Activated CD4-positive, CD25-positive, alpha-beta regulatory T cell treated with anti-CD3 and anti-CD28 coated beads, Interleukin-2, amount 50 U/mL, for 16 hours (primary cell): ENCODE data around the gene KCNMA1.

ENCODE experiments used
- DNase-seq: peaks from one replicate; pipeline ENCODE4 v3.0.0-alpha.2; 2020; ENCODE audit warnings: low read depth, low spot score

The KCNMA1 gene

GRCh38 chr10:76946270-76946669 lies 691.3 kb downstream of the KCNMA1 start:
- DNase-seq, result no peak

GRCh38 chr10:76945166-76945565 lies 692.4 kb downstream of the KCNMA1 start:
- DNase-seq, result no peak

DNA sequence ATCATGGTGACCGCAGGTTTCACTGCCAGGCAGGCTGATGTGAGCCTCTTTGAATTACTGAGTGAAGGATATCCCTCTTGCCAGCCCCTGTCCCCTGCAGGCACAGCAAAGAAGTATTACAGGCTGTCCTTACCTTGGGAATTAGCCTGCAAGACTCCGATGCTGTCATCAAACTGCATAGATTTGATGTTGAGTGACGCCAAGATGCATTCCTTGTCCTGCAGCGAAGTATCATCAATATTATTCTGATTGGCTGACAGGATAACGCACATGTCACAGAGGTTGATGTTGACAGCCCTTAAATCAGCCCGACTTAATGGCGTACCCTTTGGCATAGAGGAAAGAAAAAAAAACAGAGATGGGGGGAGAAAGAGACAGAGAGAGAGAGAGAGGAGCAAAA lies 693.0 kb downstream of the KCNMA1 start:
- DNase-seq, result no peak

DNA sequence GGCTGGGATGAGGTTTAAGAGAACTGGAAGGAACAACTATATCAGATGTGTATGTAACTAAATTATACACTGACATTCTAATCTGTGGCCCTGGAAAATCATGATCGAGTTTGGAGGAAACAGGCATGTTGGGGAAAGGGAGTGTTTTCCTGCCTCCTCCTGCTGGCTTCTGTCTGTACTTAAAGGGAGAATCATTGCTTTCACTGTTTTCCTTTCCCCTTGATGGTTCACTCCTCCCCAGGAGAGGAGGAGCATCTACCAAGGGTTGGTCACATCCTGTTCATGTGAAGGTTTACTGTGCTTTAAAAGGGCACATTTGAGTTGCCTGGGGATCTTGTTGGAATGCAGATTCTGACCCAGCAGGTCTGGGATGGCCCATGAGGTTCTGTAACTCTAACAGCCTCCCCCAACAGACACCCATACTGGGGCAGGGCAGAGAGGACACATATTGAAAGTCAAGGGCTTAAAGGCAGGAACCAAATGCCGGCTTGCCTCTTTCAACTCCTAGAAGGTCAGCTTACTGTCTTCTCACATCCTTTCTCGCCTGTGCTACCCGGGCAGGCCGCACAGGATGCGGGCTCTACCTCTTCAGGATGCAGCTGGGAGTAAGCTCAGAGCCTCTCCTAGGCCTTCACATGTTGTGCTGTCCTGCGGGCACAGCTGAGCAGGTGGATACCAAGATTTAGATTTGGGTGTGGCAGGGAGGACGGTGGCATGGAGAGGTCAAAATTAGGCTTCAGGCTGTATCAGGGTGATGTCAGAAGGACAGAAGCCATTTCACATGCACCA lies 694.8 kb downstream of the KCNMA1 start:
- DNase-seq, result no peak

GRCh38 chr10:76939933-76940468 lies 697.6 kb downstream of the KCNMA1 start:
- DNase-seq, result no peak

GRCh38 chr10:76937181-76937600 lies 700.4 kb downstream of the KCNMA1 start:
- no peak for DNase-seq

DNA sequence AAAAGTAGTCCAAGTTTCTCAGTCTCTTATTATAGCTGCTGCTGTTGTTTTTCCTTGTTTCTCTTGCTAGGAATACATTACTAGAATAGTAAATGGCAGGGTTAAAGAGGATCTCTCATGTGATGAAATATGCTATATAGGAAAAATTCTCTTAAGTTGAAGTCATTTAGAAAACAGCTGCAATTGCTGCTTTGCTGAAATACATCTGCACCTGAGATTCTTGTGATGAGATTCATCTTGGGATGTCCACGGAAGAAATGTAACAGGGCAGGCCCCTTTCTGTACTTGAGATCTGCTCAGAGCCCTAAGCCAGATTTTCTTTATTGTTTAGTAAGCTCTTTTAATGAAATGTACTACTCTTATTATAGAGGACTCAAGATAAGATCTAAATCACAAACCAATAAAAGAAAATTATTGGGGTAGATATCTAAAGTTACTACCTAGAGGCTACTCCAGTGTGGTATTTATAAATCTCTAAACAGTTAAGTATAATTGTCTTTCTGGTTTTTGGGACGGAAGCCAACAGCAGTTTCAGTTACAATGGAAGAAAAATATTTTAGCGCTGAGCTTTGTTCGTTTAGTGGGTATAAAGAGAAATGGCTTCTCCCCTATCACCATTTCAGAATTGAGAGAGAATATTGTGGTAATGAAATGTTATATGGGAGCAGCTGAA lies 701.5 kb downstream of the KCNMA1 start:
- no peak for DNase-seq

GRCh38 chr10:76928565-76928964 lies 709.0 kb downstream of the KCNMA1 start:
- DNase-seq, result no peak

- DNase-seq, result no peak
Measured at GRCh38 chr10:76925636-76926405, 711.8 kb downstream of the KCNMA1 start.

DNA sequence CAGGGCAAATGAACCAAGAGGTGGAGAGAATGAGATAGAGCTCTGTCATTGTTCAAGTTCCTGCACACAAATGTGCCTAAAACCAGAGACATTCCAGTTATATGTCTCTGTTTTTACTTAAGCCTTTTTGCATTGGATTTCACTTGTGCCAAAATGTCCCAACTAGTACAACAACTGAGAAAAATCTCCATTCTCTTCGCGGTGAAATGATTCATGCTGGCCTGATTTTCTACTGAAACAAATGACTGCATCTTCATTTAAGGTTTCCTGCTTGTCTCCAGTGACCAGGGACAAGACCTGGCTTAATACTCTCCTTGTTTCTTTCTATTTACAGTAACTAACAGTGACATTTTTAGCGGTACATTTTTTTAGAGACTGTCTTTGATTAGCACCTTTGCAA lies 714.9 kb downstream of the KCNMA1 start:
- no peak for DNase-seq

- DNase-seq, result no peak
Measured at GRCh38 chr10:76921383-76922010, 716.1 kb downstream of the KCNMA1 start.

- DNase-seq, result no peak
Measured at GRCh38 chr10:76920581-76920980, 717.0 kb downstream of the KCNMA1 start.

DNA sequence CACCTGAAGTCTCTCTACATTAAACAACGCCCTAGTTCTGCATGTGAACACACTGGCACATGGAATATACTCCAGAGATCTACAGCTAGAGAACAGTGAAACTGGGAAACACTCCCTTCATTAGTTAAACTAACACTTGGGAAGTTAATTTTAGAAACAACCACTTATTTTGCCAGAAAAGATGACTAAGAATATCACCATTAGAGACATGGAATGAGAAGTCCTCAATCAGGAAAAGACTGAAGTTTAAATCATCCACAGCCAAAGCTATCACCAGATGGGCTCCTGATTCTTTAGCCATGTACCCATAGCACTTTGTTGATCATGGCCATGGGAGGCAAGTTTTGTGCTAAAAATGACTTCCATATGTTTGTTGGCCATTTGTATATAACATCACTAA lies 719.5 kb downstream of the KCNMA1 start:
- no peak for DNase-seq

DNA sequence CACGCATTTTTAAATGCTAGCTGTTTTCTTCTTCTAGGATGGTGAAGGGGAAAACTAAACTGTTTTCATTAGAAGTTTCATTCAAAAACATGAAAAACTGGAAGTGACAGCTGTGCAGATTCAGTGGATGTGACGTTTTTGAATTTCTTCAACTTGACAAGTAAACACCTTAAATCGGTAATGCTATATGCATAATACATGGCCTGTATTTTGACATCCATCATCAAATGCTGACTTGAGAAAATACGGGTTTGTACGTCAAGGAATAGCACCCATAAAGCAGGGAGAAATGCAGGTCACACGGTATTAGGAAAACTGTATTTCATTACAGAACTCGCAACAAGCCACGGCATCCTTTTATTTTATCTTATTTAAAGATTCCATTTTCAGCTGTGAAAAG lies 720.5 kb downstream of the KCNMA1 start:
- no peak for DNase-seq

DNA sequence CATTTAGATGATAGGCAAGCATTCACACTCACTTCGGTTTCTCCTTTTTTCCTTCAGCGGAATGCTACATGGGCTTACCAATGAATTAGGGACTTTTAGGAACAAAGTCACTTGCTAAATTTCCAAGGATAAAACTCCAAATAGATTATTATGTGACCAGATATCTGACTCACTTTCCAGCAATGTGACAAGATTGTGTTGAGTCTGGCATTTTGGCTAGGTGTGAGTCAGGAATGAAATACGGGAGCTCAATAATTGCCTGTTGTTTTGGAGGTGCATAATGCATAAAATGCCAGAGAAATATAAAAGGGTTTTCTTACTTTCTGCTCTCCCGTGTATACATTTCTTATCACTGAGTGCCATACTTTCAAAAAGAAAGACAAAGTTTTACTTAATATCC lies 721.1 kb downstream of the KCNMA1 start:
- DNase-seq, result no peak

- DNase-seq, result no peak
Measured at GRCh38 chr10:76915316-76915715, 722.3 kb downstream of the KCNMA1 start.

- DNase-seq, result no peak
Measured at GRCh38 chr10:76911184-76911583, 726.4 kb downstream of the KCNMA1 start.

DNA sequence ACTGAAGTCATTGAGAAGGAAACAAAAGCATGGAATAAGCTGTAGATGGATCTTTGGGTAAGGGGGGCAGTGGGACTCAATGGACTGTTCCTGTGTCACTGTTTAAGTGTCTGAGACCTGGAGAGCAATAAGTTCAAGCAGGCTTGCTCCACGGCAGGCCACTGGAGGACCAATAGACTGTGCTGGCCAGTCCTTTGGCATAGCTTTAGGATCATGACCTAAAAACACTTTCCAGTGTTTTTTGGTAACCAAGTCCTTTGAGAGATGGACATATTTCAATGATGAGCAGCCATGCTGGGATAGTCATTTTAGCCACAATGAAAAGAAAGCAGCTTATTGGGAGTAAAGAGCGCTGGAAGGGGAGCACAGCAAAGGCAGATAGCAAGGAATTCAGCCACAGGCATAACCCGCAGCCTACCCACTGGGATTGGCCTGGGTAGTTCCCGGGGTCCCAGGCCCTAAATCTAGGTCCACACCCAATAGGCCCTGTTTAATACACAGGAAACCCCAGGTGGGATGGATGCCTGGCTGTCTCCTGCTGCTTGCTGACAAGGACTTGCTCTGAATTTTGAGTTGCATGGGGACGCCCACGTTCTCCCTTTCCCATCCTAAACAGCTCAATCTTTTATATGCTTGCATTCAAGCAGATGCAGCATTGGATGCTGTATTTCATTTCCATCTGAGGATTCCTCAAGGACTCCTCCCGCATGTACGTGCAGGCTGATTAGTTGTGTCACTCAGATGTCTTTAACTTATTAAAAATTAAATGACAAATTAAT lies 727.2 kb downstream of the KCNMA1 start:
- no peak for DNase-seq

GRCh38 chr10:76906256-76906655 lies 731.4 kb downstream of the KCNMA1 start:
- DNase-seq, result no peak

DNA sequence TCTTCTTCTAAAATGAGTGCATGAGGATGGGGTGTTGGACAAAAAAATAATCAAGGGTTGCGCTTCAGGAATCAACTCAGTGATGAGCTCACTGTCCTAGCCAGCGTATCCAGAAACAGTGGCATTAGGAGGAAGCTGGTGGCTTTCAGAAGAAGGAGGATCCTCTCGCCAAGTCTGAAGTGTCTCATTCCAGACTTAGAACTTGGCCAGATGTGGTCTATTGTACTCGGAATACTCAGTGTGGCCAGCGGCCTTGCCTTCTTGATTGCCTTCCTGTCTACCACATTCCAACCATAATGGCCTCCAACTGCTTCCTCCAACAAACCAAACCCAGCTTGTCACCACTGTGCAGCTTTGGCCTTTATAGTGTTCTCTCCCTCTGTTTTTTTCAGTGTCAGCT lies 732.4 kb downstream of the KCNMA1 start:
- no peak for DNase-seq

DNA sequence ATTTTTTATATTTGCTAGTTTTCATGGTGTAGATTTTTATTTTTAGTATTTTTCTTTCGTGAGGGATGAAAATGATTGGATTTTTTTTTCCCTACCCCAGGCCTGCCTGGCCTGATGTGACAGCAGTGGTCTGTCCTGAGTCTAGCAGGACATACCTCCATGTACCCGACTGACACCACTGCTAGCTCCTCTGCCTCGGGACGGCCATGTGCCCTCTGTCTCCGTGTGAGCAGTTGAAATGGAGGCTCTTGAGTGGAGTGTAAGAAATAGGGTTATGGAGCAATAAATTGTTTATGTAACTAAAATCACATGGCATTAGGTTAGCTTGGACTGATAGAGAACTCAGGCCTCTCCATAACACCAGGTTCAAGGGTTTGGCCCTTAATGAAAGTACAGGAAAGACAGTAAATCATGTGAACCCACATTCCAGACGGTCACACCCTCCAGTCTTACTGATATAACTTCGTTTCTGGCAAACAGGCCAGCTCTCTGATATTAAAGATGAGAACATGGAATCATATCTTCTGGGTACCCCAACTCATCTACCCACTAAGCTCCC lies 734.1 kb downstream of the KCNMA1 start:
- DNase-seq, result no peak
